Aorta (tissue), 5 donors: ENCODE results near the gene SYNDIG1. TPM values are rescaled to one million over a fixed set of nuclear protein-coding genes. Genes with fewer than 3 reads are reported as not detected.

ENCODE experiments used
- ATAC-seq: fragments of 200-7000 bp; cut with Tn5 transposase; one replicate; pipeline ENCODE4 v1.9.1; 2022; ENCODE audit warnings: moderate library complexity; ENCODE audit not compliant: low FRiP score
- DNase-seq, 2 donors: peaks; one replicate each; pipeline ENCODE4 v3.0.0-alpha.2; 2020
- H3K27ac ChIP-seq, 2 donors: one replicate each; pipeline ENCODE4 v1.5.1; 2013; ENCODE audit warnings: low read length in 2 of 2, mild to moderate bottlenecking in 2 of 2, moderate library complexity in 2 of 2, control low read depth in 1 of 2, inconsistent platforms in 1 of 2, low read depth in 1 of 2
- H3K27me3 ChIP-seq, 2 donors: one replicate each; pipeline ENCODE4 v1.6.1; 2013; ENCODE audit warnings: control low read depth in 1 of 2, low read length in 1 of 2, mild to moderate bottlenecking in 1 of 2, moderate library complexity in 1 of 2; ENCODE audit not compliant: insufficient read depth in 2 of 2, control insufficient read depth in 1 of 2
- H3K36me3 ChIP-seq, 2 donors: one replicate each; pipeline ENCODE4 v1.6.1; 2013; ENCODE audit warnings: control low read depth in 1 of 2, low read length in 1 of 2, mild to moderate bottlenecking in 1 of 2; ENCODE audit not compliant: insufficient read depth in 2 of 2, control insufficient read depth in 1 of 2
- H3K4me1 ChIP-seq, 2 donors: one replicate each; pipeline ENCODE4 v1.6.1; 2013; ENCODE audit warnings: low read length in 2 of 2, control low read depth in 1 of 2, mild to moderate bottlenecking in 1 of 2, moderate library complexity in 1 of 2; ENCODE audit not compliant: insufficient read depth in 2 of 2, control insufficient read depth in 1 of 2
- H3K4me3 ChIP-seq, 2 donors: one replicate each; pipeline ENCODE4 v1.5.1; 2013; ENCODE audit warnings: low read length in 2 of 2, control low read depth in 1 of 2, mild to moderate bottlenecking in 1 of 2
- H3K9me3 ChIP-seq: one replicate; pipeline ENCODE4 v1.6.1; 2013; ENCODE audit warnings: mild to moderate bottlenecking, low read length; ENCODE audit not compliant: control insufficient read depth
- WGBS, 2 donors: extraction: QIAGEN DNeasy Blood & Tissue Kit; methylation state at CpG; one replicate each; pipeline ENCODE4 v1.1.7; 2013; 5-methylcytosine and 5-hydroxymethylcytosine counted together
- intact Hi-C, 2 donors: fragments of 100-400 bp; cut with DNase I; formaldehyde crosslinking; loops; one replicate each; pipeline versions ENCODE4 v1.14.2 to v1.15.0; 2022
- polyA plus RNA-seq, 2 donors: library from polyadenylated mRNA; stranded (reverse); fragments of 200-250 nt; gene quantifications; one replicate each; pipeline ENCODE4 v1.2.3, GENCODE V29; 2013
- total RNA-seq, 2 donors: library from RNA; stranded (reverse); fragmentation: NEBNext Ultra II Directional; extraction: Animal tissue kit (Norgen Biotek cat#: 25700); gene quantifications; one replicate each; pipeline ENCODE4 v1.2.1, GENCODE V29; 2021
- donor health status: healthy with polysubstance abuse.
- donor health status: Bipolar disorder and iron deficiency.
- donor health status: DM: no; HTN: no; CAD: no.
- donor health status: DM: no; HTN: no; CAD: no.
- donor health status: DM: yes; HTN: yes; CAD: no.

SYNDIG1 gene
- total and polyA plus RNA-seq, 4 donors: 1.2 to 6.2 (median 2.9) TPM

DNA sequence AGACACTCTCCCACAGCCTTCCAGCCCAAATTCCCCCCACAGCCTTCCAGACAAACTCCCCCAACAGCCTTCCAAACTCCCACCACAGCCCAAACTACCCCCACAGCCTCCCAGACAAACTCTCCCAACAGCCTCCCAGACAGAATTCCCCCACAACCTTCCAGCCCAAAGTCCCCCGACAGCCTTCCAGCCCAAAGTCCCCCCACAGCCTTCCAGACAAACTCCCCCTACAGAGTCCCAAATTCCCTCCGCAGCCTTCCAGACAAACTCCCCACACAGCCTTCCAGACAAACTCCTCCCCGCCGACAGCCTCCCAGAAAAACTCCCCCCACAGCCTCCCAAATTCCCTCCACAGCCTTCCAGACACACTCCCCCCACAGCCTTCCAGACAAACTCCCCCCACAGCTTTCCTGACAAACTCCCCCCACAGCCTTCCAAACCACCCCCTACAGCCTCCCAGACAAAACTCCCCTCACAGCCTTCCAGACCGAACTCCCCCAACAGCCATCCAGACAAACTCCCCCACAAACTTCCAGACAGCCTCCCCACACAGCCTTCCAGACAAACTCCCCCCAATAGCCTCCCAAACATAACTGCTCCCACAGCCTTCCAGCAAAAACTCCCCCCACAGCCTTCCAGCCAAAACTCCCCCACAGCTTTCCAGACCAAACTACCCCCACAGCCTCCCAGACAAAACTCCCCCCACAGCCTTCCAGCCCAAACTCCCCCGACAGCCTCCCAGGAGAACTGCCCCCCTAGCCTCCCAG is 38.0 kb upstream of the SYNDIG1 start:
- H3K27ac ChIP-seq: no peak overlapping the region

DNA sequence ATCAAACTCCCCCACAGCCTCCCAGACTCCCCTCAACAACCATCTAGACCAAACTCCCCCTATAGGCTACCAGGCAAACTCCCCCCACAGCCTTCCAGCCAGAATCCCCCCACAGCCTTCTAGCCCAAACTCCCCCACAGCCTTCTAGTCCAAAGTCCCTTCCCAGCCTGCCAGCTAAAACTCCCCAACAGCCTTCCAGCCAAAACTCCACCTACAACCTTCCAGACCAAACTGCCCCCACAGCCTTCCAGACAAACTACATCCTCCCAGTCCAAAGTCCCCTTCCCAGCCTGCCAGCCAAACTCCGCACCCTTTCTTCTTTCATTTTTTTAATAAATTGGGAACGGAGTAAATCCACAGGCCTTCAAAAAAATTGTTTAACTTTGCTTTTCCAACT is 37.4 kb upstream of the SYNDIG1 start:
- intact Hi-C loops: no loop called here
- Histone ChIP-seq H3K4me1 (no peaks in the 10 kb centered on the region), H3K4me3 (no peak overlapping the region), H3K9me3 (no peaks in the 10 kb centered on the region), H3K36me3 (no peaks in the 10 kb centered on the region), H3K27me3 (no peaks in the 10 kb centered on the region), H3K27ac (no peak overlapping the region)
- ATAC-seq (no peak), DNase-seq (no peak)
- 0 to 11% methylated on average over 2 of the region's 2 CpGs for WGBS, 2 donors

More for the DNA sequence above, 38.0 kb upstream of the SYNDIG1 start:
- H3K9me3 ChIP-seq: no peaks in the 10 kb centered on the region
- ATAC-seq (no peak), DNase-seq (no peak)
- H3K4me1 ChIP-seq: no peaks in the 10 kb centered on the region
- no peaks in the 10 kb centered on the region for H3K36me3 ChIP-seq
- 84 to 85% methylated on average over 6 of the region's 6 CpGs for WGBS, 2 donors
- no peaks in the 10 kb centered on the region for H3K27me3 ChIP-seq
- intact Hi-C loops: no loop called here
- no peak overlapping the region for H3K4me3 ChIP-seq

DNA sequence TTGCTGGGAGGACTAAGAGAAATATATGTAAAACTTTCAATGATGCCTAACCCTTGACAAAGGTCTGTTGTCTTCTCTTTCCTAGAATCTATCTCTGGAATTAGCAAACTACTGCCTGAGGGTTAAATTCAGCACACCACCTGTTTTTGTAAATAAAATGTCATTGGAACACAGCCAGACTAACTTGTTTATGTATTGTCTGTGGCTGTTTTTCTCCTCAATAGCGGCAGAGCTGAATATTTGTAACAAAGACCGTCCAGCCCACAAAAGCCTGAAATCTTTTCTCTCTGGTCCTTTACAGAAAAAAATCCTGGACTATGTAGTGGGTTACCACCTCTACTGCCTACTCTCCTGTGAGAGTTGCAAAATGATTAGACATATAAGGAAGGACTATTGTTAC is 33.3 kb upstream of the SYNDIG1 start:
- Histone ChIP-seq H3K27ac (no peak overlapping the region), H3K9me3 (no peaks in the 10 kb centered on the region), H3K4me3 (no peak overlapping the region), H3K4me1 (peaks cover 0 to 4% of the 10 kb centered on the region in 2 donors), H3K27me3 (no peaks in the 10 kb centered on the region), H3K36me3 (no peaks in the 10 kb centered on the region)
- no peak for DNase-seq
- intact Hi-C loops: no loop called here
- ATAC-seq: no peak
- WGBS, 2 donors: 89 to 91% methylated on average over 2 of the region's 2 CpGs

DNA sequence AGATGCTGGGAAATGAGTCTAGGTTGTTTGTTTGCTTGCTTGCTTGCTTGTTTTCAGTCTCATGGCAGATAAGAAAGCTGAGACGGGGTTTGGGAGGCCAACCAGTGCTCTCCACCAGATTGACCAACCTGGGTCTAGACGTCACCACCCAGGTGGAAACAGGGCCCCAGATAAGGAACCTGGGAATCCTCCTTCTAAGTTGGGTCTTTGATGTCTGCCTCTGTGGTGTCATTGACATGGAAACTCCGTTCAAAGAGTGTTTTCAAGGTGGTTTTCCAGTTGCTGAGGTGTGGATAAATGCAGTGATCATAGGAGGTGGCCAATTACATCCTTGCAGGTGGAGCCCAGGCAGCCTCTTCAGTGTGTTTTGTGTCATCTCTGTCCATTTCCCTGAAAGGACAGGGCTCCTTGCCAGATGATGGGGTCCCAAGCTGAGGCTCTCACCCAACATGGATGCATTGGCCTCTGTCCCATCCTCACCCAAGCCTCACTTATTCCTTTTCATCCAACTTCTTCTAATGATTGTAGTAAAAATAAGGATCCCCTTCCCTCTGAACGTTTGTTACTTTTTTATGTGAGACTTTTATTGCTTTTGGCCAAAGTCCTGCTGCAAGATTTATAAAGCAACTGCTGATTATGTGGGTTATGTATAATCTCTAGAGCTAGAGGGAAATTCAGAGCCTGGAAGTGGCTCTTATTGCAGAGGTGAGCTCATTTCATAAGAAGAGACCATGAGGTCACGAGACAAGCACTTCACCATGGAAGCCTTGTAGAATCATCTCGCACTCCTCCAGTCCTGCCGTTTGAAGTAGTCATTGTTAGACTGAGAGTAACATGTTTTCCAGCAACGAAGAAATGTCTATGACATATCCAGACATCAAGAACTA is 32.0 kb upstream of the SYNDIG1 start:
- intact Hi-C loops: no loop called here
- ATAC-seq: no peak
- Histone ChIP-seq H3K36me3 (no peaks in the 10 kb centered on the region), H3K27ac (no peak overlapping the region), H3K4me3 (no peak overlapping the region), H3K27me3 (no peaks in the 10 kb centered on the region), H3K9me3 (no peaks in the 10 kb centered on the region), H3K4me1 (peaks cover 0 to 4% of the 10 kb centered on the region in 2 donors)
- WGBS, 2 donors: 44 to 46% methylated on average over 8 of the region's 8 CpGs
- no peak for DNase-seq

DNA sequence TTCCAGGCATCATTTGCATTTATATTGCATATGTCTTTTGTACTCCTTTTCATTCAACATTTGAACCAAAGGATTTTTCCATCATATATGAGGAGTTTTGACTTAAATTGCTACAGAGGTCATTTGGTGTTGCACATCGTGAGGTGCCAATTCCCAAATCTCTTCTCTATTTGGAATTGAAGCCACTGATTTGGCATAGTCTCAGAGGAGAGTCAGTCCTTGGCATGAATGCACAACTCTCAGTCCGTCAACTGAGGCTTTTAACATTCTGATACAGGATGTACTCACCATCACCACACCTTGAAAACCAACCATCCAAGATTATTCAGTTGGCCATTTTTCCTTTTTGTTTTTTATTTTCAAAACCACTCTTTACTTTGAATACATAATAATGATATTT is 31.1 kb upstream of the SYNDIG1 start:
- no peaks in the 10 kb centered on the region for H3K9me3 ChIP-seq
- H3K36me3 ChIP-seq: no peaks in the 10 kb centered on the region
- no peak overlapping the region for H3K4me3 ChIP-seq
- H3K4me1 ChIP-seq: peaks cover 0 to 4% of the 10 kb centered on the region in 2 donors
- no peak for ATAC-seq
- no peak overlapping the region for H3K27ac ChIP-seq
- no peaks in the 10 kb centered on the region for H3K27me3 ChIP-seq
- intact Hi-C loops: no loop called here
- DNase-seq: no peak
- 15 to 34% methylated on average over 2 of the region's 2 CpGs for WGBS, 2 donors

DNA sequence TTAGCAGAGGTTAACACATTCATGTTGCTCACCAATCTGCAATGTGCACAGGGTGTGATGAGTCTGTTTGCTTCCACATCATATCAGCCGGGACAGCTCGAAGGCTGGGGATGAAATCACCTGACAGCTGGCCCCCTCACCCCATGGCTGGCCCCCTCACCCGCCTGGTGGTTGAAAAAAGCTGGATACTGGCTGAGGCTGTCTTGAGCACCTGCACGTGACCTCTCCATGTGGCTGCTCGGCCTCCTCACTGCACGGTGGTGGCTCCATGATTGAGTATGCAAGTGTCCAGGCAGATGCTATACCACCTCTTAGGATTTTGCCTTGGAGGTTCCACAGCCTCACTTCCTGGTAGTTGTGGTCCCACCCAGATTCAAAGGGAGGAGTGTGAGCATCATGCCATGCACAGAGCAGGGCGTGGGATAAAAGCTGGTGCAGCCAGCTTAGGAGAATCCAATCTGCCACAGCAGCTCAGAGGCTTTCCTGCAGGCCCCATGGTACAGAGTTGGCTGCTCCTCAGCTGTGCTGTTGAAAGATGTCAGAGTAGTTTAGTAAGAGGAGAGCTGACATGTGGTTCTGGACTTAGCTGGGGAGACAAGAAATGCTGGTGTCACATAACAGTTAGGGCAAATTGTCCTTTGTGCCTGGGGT is 29.6 kb upstream of the SYNDIG1 start:
- WGBS, 2 donors: 88 to 94% methylated on average over 7 of the region's 7 CpGs
- intact Hi-C loops: no loop called here
- DNase-seq (no peak), ATAC-seq (no peak)
- Histone ChIP-seq H3K27me3 (no peaks in the 10 kb centered on the region), H3K4me1 (peaks cover 0 to 4% of the 10 kb centered on the region in 2 donors), H3K9me3 (no peaks in the 10 kb centered on the region), H3K27ac (no peak overlapping the region), H3K4me3 (no peak overlapping the region), H3K36me3 (no peaks in the 10 kb centered on the region)

DNA sequence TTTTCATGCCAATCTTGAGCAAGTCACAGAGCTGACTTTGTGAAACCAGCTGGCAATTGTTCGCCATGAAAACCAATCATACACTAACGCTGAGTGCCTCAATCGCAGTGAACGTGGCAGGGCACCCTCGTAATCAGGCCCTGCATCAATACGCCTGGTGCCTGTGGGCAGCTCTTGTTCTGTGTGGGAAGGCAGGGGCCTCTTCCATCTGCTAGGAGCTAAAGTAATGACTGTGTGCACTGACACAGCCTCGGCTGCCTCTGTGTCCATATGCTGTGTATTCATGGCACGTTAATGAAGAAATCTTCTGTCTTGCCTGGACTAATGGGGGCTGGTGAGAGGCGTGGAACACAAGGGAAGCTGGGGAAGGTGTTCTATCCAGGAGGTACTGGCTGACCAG is 27.8 kb upstream of the SYNDIG1 start:
- 95% methylated on average over 9 of the region's 9 CpGs for WGBS, 2 donors
- no peak for ATAC-seq

DNA sequence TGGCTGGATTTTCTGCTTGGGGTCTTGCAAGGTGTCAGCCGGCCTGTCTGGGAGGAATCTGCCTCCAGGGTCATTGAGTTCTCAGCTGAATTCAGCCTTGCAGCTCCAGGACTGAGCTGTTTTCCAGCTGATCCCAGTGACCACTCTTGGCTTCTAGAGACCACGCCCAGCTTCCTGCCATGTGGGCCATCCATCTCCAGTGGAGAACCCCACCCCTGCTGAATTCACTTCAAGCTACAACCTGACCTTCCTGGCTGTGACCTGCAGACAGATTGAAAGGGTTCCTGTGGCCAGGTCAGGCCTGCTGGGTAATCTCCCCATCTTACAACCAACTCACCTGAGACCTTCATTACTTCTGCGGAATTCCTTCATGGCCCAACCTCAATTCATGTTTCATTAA is 26.5 kb upstream of the SYNDIG1 start:
- Histone ChIP-seq H3K4me3 (no peak overlapping the region), H3K27ac (no peak overlapping the region)

More for the DNA sequence above, 27.8 kb upstream of the SYNDIG1 start:
- H3K4me1 ChIP-seq: peaks cover 0 to 4% of the 10 kb centered on the region in 2 donors
- H3K4me3 ChIP-seq: no peak overlapping the region
- no peaks in the 10 kb centered on the region for H3K9me3 ChIP-seq
- no peaks in the 10 kb centered on the region for H3K36me3 ChIP-seq
- H3K27me3 ChIP-seq: no peaks in the 10 kb centered on the region
- intact Hi-C loops: no loop called here
- no peak overlapping the region for H3K27ac ChIP-seq
- no peak for DNase-seq

More for the DNA sequence above, 26.5 kb upstream of the SYNDIG1 start:
- DNase-seq: no peak
- Histone ChIP-seq H3K4me1 (peaks cover 0 to under 1% of the 10 kb centered on the region in 2 donors), H3K9me3 (no peaks in the 10 kb centered on the region), H3K27me3 (no peaks in the 10 kb centered on the region), H3K36me3 (no peaks in the 10 kb centered on the region)
- intact Hi-C loops: no loop called here
- no peak for ATAC-seq
- 91 to 95% methylated on average over 3 of the region's 3 CpGs for WGBS, 2 donors
